Measurements from ENCODE around the gene RBM38. TPM values are rescaled to one million over a fixed set of nuclear protein-coding genes. Genes with fewer than 3 reads are reported as not detected.
A peak's percentile ranks its signal among the peaks of the same experiment; 100 is the strongest.

The RBM38 gene
- total and polyA plus RNA-seq, 2 of the 13 experiments (the other 11 are each of a cell fraction or from before 2014, with no cell fraction given) = 24.2 to 34.2 TPM

DNA sequence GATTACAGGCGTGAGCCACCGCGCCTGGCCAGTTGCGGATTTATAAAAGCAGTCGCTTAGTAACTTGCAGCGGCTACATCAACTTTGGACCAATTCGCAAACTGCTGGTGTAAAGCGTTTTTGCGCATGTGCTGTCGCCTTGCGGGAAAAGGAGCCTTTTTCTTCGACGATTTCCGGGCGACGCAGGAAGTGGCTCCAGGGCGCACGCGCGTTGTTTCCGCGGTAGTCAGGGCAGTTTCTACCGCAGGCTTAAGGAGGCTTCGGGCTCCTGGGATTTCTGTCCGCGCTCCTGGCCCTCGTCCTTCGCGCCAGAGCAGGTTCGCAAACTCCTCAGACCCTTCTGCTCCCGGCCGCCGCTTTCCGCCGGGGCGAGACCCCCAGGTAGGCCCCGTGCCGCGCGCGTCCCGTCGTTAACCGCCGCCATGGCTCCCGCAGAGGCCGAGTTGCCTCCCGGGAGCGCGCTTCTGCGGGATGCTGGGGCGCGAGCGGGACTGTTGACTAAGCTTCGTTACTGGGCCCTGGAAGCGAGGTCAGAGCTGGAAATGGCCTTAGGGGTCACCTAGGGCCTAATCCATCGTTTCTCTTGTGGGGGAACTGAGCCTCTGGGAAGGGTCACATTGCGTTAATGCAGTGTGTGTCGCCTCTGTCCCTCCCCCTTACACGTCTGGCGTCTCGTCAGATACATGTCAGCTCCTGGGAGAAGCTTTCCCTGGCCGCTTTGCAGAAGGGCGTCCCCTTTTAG lies 40.0 kb upstream of the RBM38 start, which contains the start of gene RAE1 (continued):
- TF ChIP-seq, protein P1, sequence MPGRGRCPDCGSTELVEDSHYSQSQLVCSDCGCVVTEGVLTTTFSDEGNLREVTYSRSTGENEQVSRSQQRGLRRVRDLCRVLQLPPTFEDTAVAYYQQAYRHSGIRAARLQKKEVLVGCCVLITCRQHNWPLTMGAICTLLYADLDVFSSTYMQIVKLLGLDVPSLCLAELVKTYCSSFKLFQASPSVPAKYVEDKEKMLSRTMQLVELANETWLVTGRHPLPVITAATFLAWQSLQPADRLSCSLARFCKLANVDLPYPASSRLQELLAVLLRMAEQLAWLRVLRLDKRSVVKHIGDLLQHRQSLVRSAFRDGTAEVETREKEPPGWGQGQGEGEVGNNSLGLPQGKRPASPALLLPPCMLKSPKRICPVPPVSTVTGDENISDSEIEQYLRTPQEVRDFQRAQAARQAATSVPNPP (CRISPR knock-in tag; IDR thresholded peaks at IDR 0.05) = peak; percentile 80; the same call in 1 of the 2 replicates
- TF ChIP-seq ZNF124 (CRISPR knock-in tag; IDR thresholded peaks at IDR 0.05) (no peak; the same call in 1 of the 2 replicates), RARG (CRISPR knock-in tag; IDR thresholded peaks at IDR 0.05; ENCODE audit: low read depth) (peak; percentile 77; the same call in 1 of the 2 replicates), SSRP1 (CRISPR knock-in tag; IDR thresholded peaks at IDR 0.05) (no peak), CBX1 (IDR thresholded peaks at IDR 0.05; ENCODE audit: low read depth) (no peak), TCF7L2 (IDR thresholded peaks at IDR 0.05; ENCODE audit: low read depth, low read length) (no peak), RORA (CRISPR knock-in tag; IDR thresholded peaks at IDR 0.05) (no peak; the same call in 1 of the 2 replicates), ZNF383 (CRISPR knock-in tag; IDR thresholded peaks at IDR 0.05; ENCODE audit: borderline replicate concordance) (no peak), NFYB (CRISPR knock-in tag; IDR thresholded peaks at IDR 0.05) (peak; percentile 52), MBNL3 (CRISPR knock-in tag; conservative IDR thresholded peaks at IDR 0.05) (no peak), PHF20 (CRISPR knock-in tag; IDR thresholded peaks at IDR 0.05) (peak; percentile 97), PRMT3 (CRISPR knock-in tag; IDR thresholded peaks at IDR 0.05; ENCODE audit: borderline replicate concordance, low read depth) (no peak), ZNF619 (CRISPR knock-in tag; IDR thresholded peaks at IDR 0.05) (peak; percentile 89; the same call in 1 of the 2 replicates), ISX (CRISPR knock-in tag; conservative IDR thresholded peaks at IDR 0.05) (0 out of 2 replicates have a peak, but pooled peaks have one; percentile 31), SIN3B (IDR thresholded peaks at IDR 0.05; ENCODE audit: low read length) (peak; percentile 73), NFKB2 (CRISPR knock-in tag; IDR thresholded peaks at IDR 0.05; ENCODE audit: borderline replicate concordance) (peak; percentile 58; the same call in 1 of the 2 replicates), JDP2 (CRISPR knock-in tag; IDR thresholded peaks at IDR 0.05; ENCODE audit: borderline replicate concordance) (no peak; the same call in 1 of the 2 replicates), KAT2B (IDR thresholded peaks at IDR 0.05; ENCODE audit: borderline replicate concordance, low read depth, low read length) (no peak)
- TF ChIP-seq, protein P2, sequence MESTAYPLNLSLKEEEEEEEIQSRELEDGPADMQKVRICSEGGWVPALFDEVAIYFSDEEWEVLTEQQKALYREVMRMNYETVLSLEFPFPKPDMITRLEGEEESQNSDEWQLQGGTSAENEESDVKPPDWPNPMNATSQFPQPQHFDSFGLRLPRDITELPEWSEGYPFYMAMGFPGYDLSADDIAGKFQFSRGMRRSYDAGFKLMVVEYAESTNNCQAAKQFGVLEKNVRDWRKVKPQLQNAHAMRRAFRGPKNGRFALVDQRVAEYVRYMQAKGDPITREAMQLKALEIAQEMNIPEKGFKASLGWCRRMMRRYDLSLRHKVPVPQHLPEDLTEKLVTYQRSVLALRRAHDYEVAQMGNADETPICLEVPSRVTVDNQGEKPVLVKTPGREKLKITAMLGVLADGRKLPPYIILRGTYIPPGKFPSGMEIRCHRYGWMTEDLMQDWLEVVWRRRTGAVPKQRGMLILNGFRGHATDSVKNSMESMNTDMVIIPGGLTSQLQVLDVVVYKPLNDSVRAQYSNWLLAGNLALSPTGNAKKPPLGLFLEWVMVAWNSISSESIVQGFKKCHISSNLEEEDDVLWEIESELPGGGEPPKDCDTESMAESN (CRISPR knock-in tag; conservative IDR thresholded peaks at IDR 0.05) = peak; percentile 68; the same call in 1 of the 2 replicates
- TF ChIP-seq, protein P3, sequence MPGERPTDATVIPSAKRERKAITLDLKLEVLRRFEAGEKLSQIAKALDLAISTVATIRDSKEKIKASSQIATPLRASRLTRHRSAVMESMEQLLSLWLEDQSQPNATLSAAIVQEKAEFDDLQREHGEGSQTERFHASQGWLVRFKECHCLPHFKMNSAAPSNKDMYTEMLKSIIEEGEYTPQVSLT (CRISPR knock-in tag; IDR thresholded peaks at IDR 0.05; ENCODE audit: borderline replicate concordance, low read depth) = no peak
- TF ChIP-seq, protein P4, sequence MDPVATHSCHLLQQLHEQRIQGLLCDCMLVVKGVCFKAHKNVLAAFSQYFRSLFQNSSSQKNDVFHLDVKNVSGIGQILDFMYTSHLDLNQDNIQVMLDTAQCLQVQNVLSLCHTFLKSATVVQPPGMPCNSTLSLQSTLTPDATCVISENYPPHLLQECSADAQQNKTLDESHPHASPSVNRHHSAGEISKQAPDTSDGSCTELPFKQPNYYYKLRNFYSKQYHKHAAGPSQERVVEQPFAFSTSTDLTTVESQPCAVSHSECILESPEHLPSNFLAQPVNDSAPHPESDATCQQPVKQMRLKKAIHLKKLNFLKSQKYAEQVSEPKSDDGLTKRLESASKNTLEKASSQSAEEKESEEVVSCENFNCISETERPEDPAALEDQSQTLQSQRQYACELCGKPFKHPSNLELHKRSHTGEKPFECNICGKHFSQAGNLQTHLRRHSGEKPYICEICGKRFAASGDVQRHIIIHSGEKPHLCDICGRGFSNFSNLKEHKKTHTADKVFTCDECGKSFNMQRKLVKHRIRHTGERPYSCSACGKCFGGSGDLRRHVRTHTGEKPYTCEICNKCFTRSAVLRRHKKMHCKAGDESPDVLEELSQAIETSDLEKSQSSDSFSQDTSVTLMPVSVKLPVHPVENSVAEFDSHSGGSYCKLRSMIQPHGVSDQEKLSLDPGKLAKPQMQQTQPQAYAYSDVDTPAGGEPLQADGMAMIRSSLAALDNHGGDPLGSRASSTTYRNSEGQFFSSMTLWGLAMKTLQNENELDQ (CRISPR knock-in tag; IDR thresholded peaks at IDR 0.05; ENCODE audit: borderline replicate concordance) = peak; percentile 44; the same call in 1 of the 2 replicates
